Endothelial cell of umbilical vein (primary cell): ENCODE results near the gene ZNF319. TPM values are rescaled to one million over a fixed set of nuclear protein-coding genes. Genes with fewer than 3 reads are reported as not detected.

Experiments
- BruUV-seq: library from RNA; stranded (reverse); fragments of 400-500 nt; replicated peaks from 2 replicates; lab custom pipeline; 2021; lab: Mats Ljungman, UMichigan
- CTCF ChIA-PET: fragments of 300-600, 350-600 bp; sonication (Branson Sonifier 250); formaldehyde crosslinking; loops from one replicate; lab custom pipeline; 2021; ENCODE audit warnings: antibody characterized with exemption, inconsistent platforms; lab: Charles Lee
- POLR2A ChIA-PET: fragments of 300-600, 350-600 bp; sonication (Branson Sonifier 250); formaldehyde crosslinking; loops from one replicate; lab custom pipeline; 2021; ENCODE audit warnings: antibody characterized with exemption, inconsistent platforms; lab: Charles Lee
- DNase-seq: peaks from one replicate; pipeline ENCODE4 v3.0.0-alpha.2; 2011; ENCODE audit warnings: low read depth, low spot score
- FAIRE-seq: peaks from 2 replicates; lab custom pipeline; 2011; peaks lifted over from hg19 to GRCh38; lab: Jason Lieb, UNC
- H2AFZ ChIP-seq: 2 replicates; pipeline ENCODE4 v1.6.0; 2012; ENCODE audit warnings: low read depth, low read length, control low read depth, inconsistent platforms
- H3K27ac ChIP-seq: 2 replicates; pipeline ENCODE4 v1.5.1; 2011; ENCODE audit warnings: low read depth, mild to moderate bottlenecking, control low read depth, low read length, moderate library complexity; ENCODE audit not compliant: insufficient read depth
- H3K27me3 ChIP-seq, 2 experiments: 2 replicates each; pipeline versions ENCODE4 v1.6.0 to v1.6.1; 2011; ENCODE audit warnings: low read length in 2 of 2, mixed read lengths in 1 of 2; ENCODE audit not compliant: control insufficient read depth in 2 of 2, insufficient read depth in 2 of 2
- H3K36me3 ChIP-seq, 2 experiments: 2 replicates in 1 of 2; 3 replicates in 1 of 2; pipeline ENCODE4 v1.5.1; 2011; ENCODE audit warnings: low read length in 2 of 2, mild to moderate bottlenecking in 1 of 2, moderate library complexity in 1 of 2; ENCODE audit not compliant: control insufficient read depth in 2 of 2, insufficient read depth in 2 of 2; ENCODE audit errors: extremely low read depth in 1 of 2
- H3K4me1 ChIP-seq: 3 replicates; pipeline ENCODE4 v1.5.1; 2011; ENCODE audit warnings: mild to moderate bottlenecking, low read length; ENCODE audit not compliant: control insufficient read depth, insufficient read depth; ENCODE audit errors: extremely low read depth
- H3K4me2 ChIP-seq: 2 replicates; pipeline ENCODE4 v1.6.1; 2011; ENCODE audit warnings: low read length, control low read depth, mixed read lengths; ENCODE audit not compliant: insufficient read depth
- H3K4me3 ChIP-seq, 3 experiments: fragments of 200-600 bp in 1 of 3; sonication (generic), shearing (Covaris generic) in 1 of 3; replicated peaks in 1 of 3; 2 replicates each; pipeline ENCODE4 v1.5.1; 2011 to 2016; ENCODE audit warnings: control low read depth in 3 of 3, low read length in 3 of 3, mild to moderate bottlenecking in 2 of 3, inconsistent platforms in 1 of 3, low read depth in 1 of 3, moderate library complexity in 1 of 3; ENCODE audit not compliant: insufficient read depth in 1 of 3
- H3K79me2 ChIP-seq: 2 replicates; pipeline ENCODE4 v1.6.0; 2012; ENCODE audit warnings: low read length, inconsistent platforms; ENCODE audit not compliant: control insufficient read depth, insufficient read depth
- H3K9ac ChIP-seq: replicated peaks from 2 replicates; pipeline ENCODE3; 2011; ENCODE audit warnings: low read length, control low read depth; ENCODE audit not compliant: insufficient read depth; ENCODE audit errors: extremely low read depth
- H3K9me1 ChIP-seq: replicated peaks from 3 replicates; pipeline ENCODE4 v1.6.0; 2011; ENCODE audit warnings: mild to moderate bottlenecking, low read length; ENCODE audit not compliant: control insufficient read depth, insufficient read depth; ENCODE audit errors: extremely low read depth
- H3K9me3 ChIP-seq: replicated peaks from 2 replicates; pipeline ENCODE4 v1.5.1; 2012; ENCODE audit warnings: low read length, inconsistent platforms; ENCODE audit not compliant: control insufficient read depth, insufficient read depth
- H4K20me1 ChIP-seq: replicated peaks from 2 replicates; pipeline ENCODE3; 2011; ENCODE audit warnings: mild to moderate bottlenecking, low read length; ENCODE audit not compliant: control insufficient read depth, insufficient read depth; ENCODE audit errors: extremely low read depth
- EZH2 ChIP-seq: IDR thresholded peaks from 2 replicates; pipeline ENCODE4 v1.6.1; 2012; ENCODE audit warnings: borderline replicate concordance, low read depth, mild to moderate bottlenecking, moderate library complexity, low read length, inconsistent platforms; ENCODE audit not compliant: severe bottlenecking
- FOS ChIP-seq: IDR thresholded peaks from 2 replicates; pipeline ENCODE4 v1.6.1; 2011; ENCODE audit warnings: mild to moderate bottlenecking, low read length, moderate library complexity, borderline replicate concordance; ENCODE audit not compliant: insufficient read depth
- GATA2 ChIP-seq: IDR thresholded peaks from 2 replicates; pipeline ENCODE4 v1.7.0; 2011; ENCODE audit warnings: low read depth, mild to moderate bottlenecking, moderate library complexity, mixed read lengths, low read length; ENCODE audit not compliant: insufficient read length, insufficient read depth
- JUN ChIP-seq: IDR thresholded peaks from 2 replicates; pipeline ENCODE4 v1.6.1; 2011; ENCODE audit warnings: borderline replicate concordance, low read depth; ENCODE audit not compliant: insufficient read length, insufficient read depth
- MYC ChIP-seq: IDR thresholded peaks from one replicate; pipeline ENCODE4 v1.6.1; 2011; ENCODE audit warnings: mild to moderate bottlenecking, low read depth, low read length
- POLR2A ChIP-seq: IDR thresholded peaks from 2 replicates; pipeline ENCODE4 v1.6.1; 2012; ENCODE audit warnings: low read depth, mild to moderate bottlenecking, control low read depth, low read length
- POLR2AphosphoS5 ChIP-seq: IDR thresholded peaks from 2 replicates; pipeline ENCODE4 v1.6.1; 2012; ENCODE audit warnings: low read depth, mild to moderate bottlenecking, control low read depth, low read length, moderate library complexity; ENCODE audit not compliant: insufficient read depth
- dilution Hi-C: fragments of 300-500 bp; cut with MboI; formaldehyde crosslinking; loops from one replicate; pipeline ENCODE4 v1.15.0; 2019; ENCODE audit warnings: low sequenced_read_pairs; ENCODE audit not compliant: extremely low pct_ligation_motif_present
- intact Hi-C: fragments of 100-400 bp; cut with micrococcal nuclease; formaldehyde crosslinking; loops from one replicate; pipeline ENCODE4 v1.10.0; 2022
- polyA plus RNA-seq, 4 experiments: library from polyadenylated mRNA; depleted of rRNA in 3 of 4; stranded (reverse) in 3 of 4; unstranded in 1 of 4; fragments of >200 nt; gene quantifications; 2 replicates each; pipeline versions ENCODE4 v1.2.1 to v1.2.3, GENCODE V29; 2011 to 2012; ENCODE audit warnings: missing spikeins in 1 of 4
- total RNA-seq: library from RNA; stranded (reverse); gene quantifications from 2 replicates; pipeline ENCODE4 v1.2.3, GENCODE V29; 2021
- TF ChIP-seq, protein P1 (sequence below): IDR thresholded peaks from 2 replicates; pipeline ENCODE4 v1.6.1; 2011; ENCODE audit not compliant: insufficient read depth, insufficient read length
- TF ChIP-seq, protein P2 (sequence below), 2 donors: IDR thresholded peaks; 1 replicate in 1 of 2; 2 replicates in 1 of 2; pipeline ENCODE4 v1.5.1; 2011; ENCODE audit warnings: low read length in 2 of 2, mild to moderate bottlenecking in 2 of 2, moderate library complexity in 2 of 2, control low read depth in 1 of 2, inconsistent platforms in 1 of 2, low read depth in 1 of 2; ENCODE audit not compliant: insufficient read depth in 1 of 2; ENCODE audit errors: extremely low read depth in 1 of 2

The ZNF319 gene
- total and polyA plus RNA-seq, 2 donors (not counting 3 experiments of a cell fraction or from before 2014, with no cell fraction given), result 5.4 to 9.9 TPM

DNA sequence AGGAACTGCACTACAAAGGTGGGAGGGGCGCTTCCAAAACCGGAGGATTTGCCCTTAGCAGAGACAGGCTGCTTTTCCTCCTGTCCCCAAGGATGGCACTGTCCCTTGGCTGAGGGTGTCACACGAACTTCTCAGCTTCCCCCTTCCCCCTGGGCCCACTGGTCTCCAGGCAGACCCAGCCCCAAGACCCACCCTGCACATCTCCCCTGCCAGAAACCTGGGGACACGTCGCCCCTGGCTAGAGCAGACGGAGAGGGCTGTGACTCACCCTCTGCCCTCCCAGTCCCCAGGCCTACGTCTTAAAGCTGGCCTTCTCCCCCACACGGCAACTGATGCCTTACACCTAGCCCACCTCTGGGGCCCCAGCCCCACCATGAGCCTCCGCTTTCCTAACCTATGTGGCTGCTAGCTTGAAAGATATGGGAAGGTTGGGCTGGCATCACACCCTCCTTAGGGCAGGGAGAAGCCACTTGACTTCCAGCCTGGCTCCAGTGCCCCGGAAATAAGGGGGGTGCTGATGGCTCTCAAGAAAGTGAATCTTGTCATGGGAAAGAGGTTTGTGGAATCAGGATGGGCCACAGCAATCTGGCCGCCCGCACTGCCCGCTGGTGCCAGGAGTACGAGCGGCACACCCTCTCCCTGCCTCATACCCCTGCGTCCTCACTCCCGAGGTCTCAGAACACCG, 4.6 kb downstream of the ZNF319 start:
- no TSS peak for BruUV-seq
- Histone ChIP-seq H2AFZ (no peak overlapping the region), H3K36me3 (peaks cover 0 to 16% of the 10 kb centered on the region in 2 experiments), H3K27ac (no peak overlapping the region), H3K4me2 (no peak overlapping the region), H3K9ac (no peak overlapping the region), H3K4me3 (no peak overlapping the region), H4K20me1 (no peaks in the 10 kb centered on the region), H3K4me1 (peaks cover 18% of the 10 kb centered on the region), H3K79me2 (no peaks in the 10 kb centered on the region), H3K9me3 (no peaks in the 10 kb centered on the region), H3K9me1 (no peaks in the 10 kb centered on the region), H3K27me3 (no peaks in the 10 kb centered on the region)
- TF ChIP-seq POLR2A (no peak), GATA2 (no peak), JUN (no peak), MYC (no peak), EZH2 (no peak), POLR2AphosphoS5 (no peak), FOS (no peak)
- TF ChIP-seq, protein P1, sequence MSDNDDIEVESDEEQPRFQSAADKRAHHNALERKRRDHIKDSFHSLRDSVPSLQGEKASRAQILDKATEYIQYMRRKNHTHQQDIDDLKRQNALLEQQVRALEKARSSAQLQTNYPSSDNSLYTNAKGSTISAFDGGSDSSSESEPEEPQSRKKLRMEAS, result no peak
- TF ChIP-seq, protein P2, sequence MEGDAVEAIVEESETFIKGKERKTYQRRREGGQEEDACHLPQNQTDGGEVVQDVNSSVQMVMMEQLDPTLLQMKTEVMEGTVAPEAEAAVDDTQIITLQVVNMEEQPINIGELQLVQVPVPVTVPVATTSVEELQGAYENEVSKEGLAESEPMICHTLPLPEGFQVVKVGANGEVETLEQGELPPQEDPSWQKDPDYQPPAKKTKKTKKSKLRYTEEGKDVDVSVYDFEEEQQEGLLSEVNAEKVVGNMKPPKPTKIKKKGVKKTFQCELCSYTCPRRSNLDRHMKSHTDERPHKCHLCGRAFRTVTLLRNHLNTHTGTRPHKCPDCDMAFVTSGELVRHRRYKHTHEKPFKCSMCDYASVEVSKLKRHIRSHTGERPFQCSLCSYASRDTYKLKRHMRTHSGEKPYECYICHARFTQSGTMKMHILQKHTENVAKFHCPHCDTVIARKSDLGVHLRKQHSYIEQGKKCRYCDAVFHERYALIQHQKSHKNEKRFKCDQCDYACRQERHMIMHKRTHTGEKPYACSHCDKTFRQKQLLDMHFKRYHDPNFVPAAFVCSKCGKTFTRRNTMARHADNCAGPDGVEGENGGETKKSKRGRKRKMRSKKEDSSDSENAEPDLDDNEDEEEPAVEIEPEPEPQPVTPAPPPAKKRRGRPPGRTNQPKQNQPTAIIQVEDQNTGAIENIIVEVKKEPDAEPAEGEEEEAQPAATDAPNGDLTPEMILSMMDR (IDR thresholded peaks at IDR 0.05; ENCODE audit: extremely low read depth in 1 of 2, insufficient read depth in 1 of 2, low read depth in 1 of 2, low read length in 2 of 2), result no peak
- intact Hi-C loops, result no loop called here
- no peak for FAIRE-seq
- ChIA-PET CTCF (interaction anchor here (0.7 kb wide), 1 partner anchor 97 kb away, joined by 3 read pairs; no protein-coding TSS in a partner anchor), POLR2A (no interaction called here)
- dilution Hi-C loops, result no loop called here
- no peak for DNase-seq
